Endothelial cell of umbilical vein (primary cell): ENCODE data around the gene PAPPA2. TPM values are rescaled to one million over a fixed set of nuclear protein-coding genes. Genes with fewer than 3 reads are reported as not detected.

ENCODE experiments used
- BruUV-seq: library from RNA; stranded (reverse); fragments of 400-500 nt; replicated peaks from 2 replicates; lab custom pipeline; 2021; lab: Mats Ljungman, UMichigan
- CTCF ChIA-PET: fragments of 300-600, 350-600 bp; sonication (Branson Sonifier 250); formaldehyde crosslinking; loops from one replicate; lab custom pipeline; 2021; ENCODE audit warnings: antibody characterized with exemption, inconsistent platforms; lab: Charles Lee
- POLR2A ChIA-PET: fragments of 300-600, 350-600 bp; sonication (Branson Sonifier 250); formaldehyde crosslinking; loops from one replicate; lab custom pipeline; 2021; ENCODE audit warnings: antibody characterized with exemption, inconsistent platforms; lab: Charles Lee
- DNase-seq: peaks from one replicate; pipeline ENCODE4 v3.0.0-alpha.2; 2011; ENCODE audit warnings: low read depth, low spot score
- FAIRE-seq: peaks from 2 replicates; lab custom pipeline; 2011; peaks lifted over from hg19 to GRCh38; lab: Jason Lieb, UNC
- H2AFZ ChIP-seq: 2 replicates; pipeline ENCODE4 v1.6.0; 2012; ENCODE audit warnings: low read depth, low read length, control low read depth, inconsistent platforms
- H3K27ac ChIP-seq: 2 replicates; pipeline ENCODE4 v1.5.1; 2011; ENCODE audit warnings: low read depth, mild to moderate bottlenecking, control low read depth, low read length, moderate library complexity; ENCODE audit not compliant: insufficient read depth
- H3K27me3 ChIP-seq, 2 experiments: 2 replicates each; pipeline versions ENCODE4 v1.6.0 to v1.6.1; 2011; ENCODE audit warnings: low read length in 2 of 2, mixed read lengths in 1 of 2; ENCODE audit not compliant: control insufficient read depth in 2 of 2, insufficient read depth in 2 of 2
- H3K36me3 ChIP-seq, 2 experiments: 2 replicates in 1 of 2; 3 replicates in 1 of 2; pipeline ENCODE4 v1.5.1; 2011; ENCODE audit warnings: low read length in 2 of 2, mild to moderate bottlenecking in 1 of 2, moderate library complexity in 1 of 2; ENCODE audit not compliant: control insufficient read depth in 2 of 2, insufficient read depth in 2 of 2; ENCODE audit errors: extremely low read depth in 1 of 2
- H3K4me1 ChIP-seq: 3 replicates; pipeline ENCODE4 v1.5.1; 2011; ENCODE audit warnings: mild to moderate bottlenecking, low read length; ENCODE audit not compliant: control insufficient read depth, insufficient read depth; ENCODE audit errors: extremely low read depth
- H3K4me2 ChIP-seq: 2 replicates; pipeline ENCODE4 v1.6.1; 2011; ENCODE audit warnings: low read length, control low read depth, mixed read lengths; ENCODE audit not compliant: insufficient read depth
- H3K4me3 ChIP-seq, 3 experiments: fragments of 200-600 bp in 1 of 3; sonication (generic), shearing (Covaris generic) in 1 of 3; replicated peaks in 1 of 3; 2 replicates each; pipeline ENCODE4 v1.5.1; 2011 to 2016; ENCODE audit warnings: control low read depth in 3 of 3, low read length in 3 of 3, mild to moderate bottlenecking in 2 of 3, inconsistent platforms in 1 of 3, low read depth in 1 of 3, moderate library complexity in 1 of 3; ENCODE audit not compliant: insufficient read depth in 1 of 3
- H3K79me2 ChIP-seq: 2 replicates; pipeline ENCODE4 v1.6.0; 2012; ENCODE audit warnings: low read length, inconsistent platforms; ENCODE audit not compliant: control insufficient read depth, insufficient read depth
- H3K9ac ChIP-seq: replicated peaks from 2 replicates; pipeline ENCODE3; 2011; ENCODE audit warnings: low read length, control low read depth; ENCODE audit not compliant: insufficient read depth; ENCODE audit errors: extremely low read depth
- H3K9me1 ChIP-seq: replicated peaks from 3 replicates; pipeline ENCODE4 v1.6.0; 2011; ENCODE audit warnings: mild to moderate bottlenecking, low read length; ENCODE audit not compliant: control insufficient read depth, insufficient read depth; ENCODE audit errors: extremely low read depth
- H3K9me3 ChIP-seq: replicated peaks from 2 replicates; pipeline ENCODE4 v1.5.1; 2012; ENCODE audit warnings: low read length, inconsistent platforms; ENCODE audit not compliant: control insufficient read depth, insufficient read depth
- H4K20me1 ChIP-seq: replicated peaks from 2 replicates; pipeline ENCODE3; 2011; ENCODE audit warnings: mild to moderate bottlenecking, low read length; ENCODE audit not compliant: control insufficient read depth, insufficient read depth; ENCODE audit errors: extremely low read depth
- CTCF ChIP-seq, 2 donors: IDR thresholded peaks; 1 replicate in 1 of 2; 2 replicates in 1 of 2; pipeline ENCODE4 v1.5.1; 2011; ENCODE audit warnings: low read length in 2 of 2, mild to moderate bottlenecking in 2 of 2, moderate library complexity in 2 of 2, control low read depth in 1 of 2, inconsistent platforms in 1 of 2, low read depth in 1 of 2; ENCODE audit not compliant: insufficient read depth in 1 of 2; ENCODE audit errors: extremely low read depth in 1 of 2
- EZH2 ChIP-seq: IDR thresholded peaks from 2 replicates; pipeline ENCODE4 v1.6.1; 2012; ENCODE audit warnings: borderline replicate concordance, low read depth, mild to moderate bottlenecking, moderate library complexity, low read length, inconsistent platforms; ENCODE audit not compliant: severe bottlenecking
- FOS ChIP-seq: IDR thresholded peaks from 2 replicates; pipeline ENCODE4 v1.6.1; 2011; ENCODE audit warnings: mild to moderate bottlenecking, low read length, moderate library complexity, borderline replicate concordance; ENCODE audit not compliant: insufficient read depth
- GATA2 ChIP-seq: IDR thresholded peaks from 2 replicates; pipeline ENCODE4 v1.7.0; 2011; ENCODE audit warnings: low read depth, mild to moderate bottlenecking, moderate library complexity, mixed read lengths, low read length; ENCODE audit not compliant: insufficient read length, insufficient read depth
- JUN ChIP-seq: IDR thresholded peaks from 2 replicates; pipeline ENCODE4 v1.6.1; 2011; ENCODE audit warnings: borderline replicate concordance, low read depth; ENCODE audit not compliant: insufficient read length, insufficient read depth
- MYC ChIP-seq: IDR thresholded peaks from one replicate; pipeline ENCODE4 v1.6.1; 2011; ENCODE audit warnings: mild to moderate bottlenecking, low read depth, low read length
- POLR2A ChIP-seq: IDR thresholded peaks from 2 replicates; pipeline ENCODE4 v1.6.1; 2012; ENCODE audit warnings: low read depth, mild to moderate bottlenecking, control low read depth, low read length
- POLR2AphosphoS5 ChIP-seq: IDR thresholded peaks from 2 replicates; pipeline ENCODE4 v1.6.1; 2012; ENCODE audit warnings: low read depth, mild to moderate bottlenecking, control low read depth, low read length, moderate library complexity; ENCODE audit not compliant: insufficient read depth
- dilution Hi-C: fragments of 300-500 bp; cut with MboI; formaldehyde crosslinking; loops from one replicate; pipeline ENCODE4 v1.15.0; 2019; ENCODE audit warnings: low sequenced_read_pairs; ENCODE audit not compliant: extremely low pct_ligation_motif_present
- intact Hi-C: fragments of 100-400 bp; cut with micrococcal nuclease; formaldehyde crosslinking; loops from one replicate; pipeline ENCODE4 v1.10.0; 2022
- polyA plus RNA-seq, 4 experiments: library from polyadenylated mRNA; depleted of rRNA in 3 of 4; stranded (reverse) in 3 of 4; unstranded in 1 of 4; fragments of >200 nt; gene quantifications; 2 replicates each; pipeline versions ENCODE4 v1.2.1 to v1.2.3, GENCODE V29; 2011 to 2012; ENCODE audit warnings: missing spikeins in 1 of 4
- total RNA-seq: library from RNA; stranded (reverse); gene quantifications from 2 replicates; pipeline ENCODE4 v1.2.3, GENCODE V29; 2021
- TF ChIP-seq, protein P1 (sequence below): IDR thresholded peaks from 2 replicates; pipeline ENCODE4 v1.6.1; 2011; ENCODE audit not compliant: insufficient read depth, insufficient read length

PAPPA2 gene
- total and polyA plus RNA-seq, 2 donors (not counting 3 experiments of a cell fraction or from before 2014, with no cell fraction given): not detected

GRCh38 chr1:176795929-176796328 lies 333.0 kb downstream of the PAPPA2 start:
- no peak overlapping the region for H3K27ac ChIP-seq
- H2AFZ ChIP-seq: no peak overlapping the region
- dilution Hi-C loops (no loop called here), intact Hi-C loops (no loop called here)
- no peaks in the 10 kb centered on the region for H3K36me3 ChIP-seq
- no peak overlapping the region for H3K4me3 ChIP-seq
- no peaks in the 10 kb centered on the region for H3K79me2 ChIP-seq
- BruUV-seq: no TSS peak
- no peaks in the 10 kb centered on the region for H3K4me1 ChIP-seq
- H3K9me1 ChIP-seq: no peaks in the 10 kb centered on the region
- DNase-seq (no peak), FAIRE-seq (no peak)
- POLR2A ChIA-PET: no interaction called here
- CTCF ChIA-PET: no interaction called here
- no peak overlapping the region for H3K4me2 ChIP-seq
- H3K9me3 ChIP-seq: peaks cover 5% of the 10 kb centered on the region
- no peaks in the 10 kb centered on the region for H4K20me1 ChIP-seq
- TF ChIP-seq POLR2AphosphoS5 (no peak), EZH2 (no peak), CTCF (IDR thresholded peaks at IDR 0.05; ENCODE audit: extremely low read depth in 1 of 2, insufficient read depth in 1 of 2, low read depth in 1 of 2, low read length in 2 of 2) (no peak), POLR2A (no peak), GATA2 (no peak), MYC (no peak), JUN (no peak), FOS (no peak)
- TF ChIP-seq, protein P1, sequence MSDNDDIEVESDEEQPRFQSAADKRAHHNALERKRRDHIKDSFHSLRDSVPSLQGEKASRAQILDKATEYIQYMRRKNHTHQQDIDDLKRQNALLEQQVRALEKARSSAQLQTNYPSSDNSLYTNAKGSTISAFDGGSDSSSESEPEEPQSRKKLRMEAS: no peak
- no peaks in the 10 kb centered on the region for H3K27me3 ChIP-seq
- H3K9ac ChIP-seq: no peak overlapping the region
